ENCODE results near the gene UBXN7.
"Not testable (repeated sequence)": the region's sequence is repeated elsewhere in the genome, so short reads cannot be mapped to it uniquely, and the experiment has no call there.

Gene UBXN7

DNA sequence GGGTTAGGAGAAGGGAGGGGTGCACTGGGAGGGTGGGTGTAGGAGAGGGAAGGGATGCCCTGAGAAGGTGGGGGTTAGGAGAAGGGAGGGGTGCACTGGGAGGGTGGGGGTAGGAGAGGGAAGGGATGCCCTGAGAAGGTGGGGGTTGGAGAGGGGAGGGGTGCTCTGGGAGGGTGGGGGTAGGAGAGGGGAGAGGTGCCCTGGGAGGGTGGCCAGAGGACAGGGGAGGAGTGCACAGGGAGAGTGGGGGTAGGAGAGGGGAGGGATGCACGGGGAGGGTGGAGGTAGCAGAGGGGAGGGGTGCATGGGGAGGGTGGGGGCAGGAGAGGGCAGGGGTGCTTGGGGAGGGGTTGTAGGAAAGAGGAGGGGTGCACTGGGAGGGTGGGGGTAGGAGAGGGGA, 97.2 kb downstream of the UBXN7 start:
- Mint-ChIP-seq H3K27me3 (peaks cover 29% of the 10 kb centered on the region), H3K9me3 (no peaks in the 10 kb centered on the region), H3K36me3 (no peaks in the 10 kb centered on the region), H3K27ac (no peak overlapping the region), H3K4me3 (no peak overlapping the region), H3K4me1 (no peaks in the 10 kb centered on the region)
- CTCF ChIA-PET = no interaction called here
- DNase-seq = no peak

DNA sequence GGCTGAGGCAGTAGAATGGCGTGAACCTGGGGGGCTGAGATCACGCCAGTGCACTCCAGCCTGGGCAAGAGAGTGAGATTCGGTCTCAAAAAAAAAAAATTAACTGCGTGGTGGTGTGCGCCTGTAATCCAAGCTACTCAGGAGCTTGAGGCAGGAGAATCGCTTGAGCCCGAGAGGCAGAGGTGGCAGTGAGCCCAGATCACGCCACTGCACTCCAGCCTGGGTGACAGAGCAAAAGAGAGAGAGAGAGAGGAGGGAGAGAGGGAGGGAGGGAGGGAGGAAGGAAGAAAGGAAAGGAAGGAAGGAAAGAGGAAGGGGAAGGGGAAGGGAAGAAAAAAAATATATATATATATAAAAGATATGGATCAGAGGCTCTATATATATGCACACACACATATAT, 100.1 kb downstream of the UBXN7 start:
- Mint-ChIP-seq H3K9me3 (no peaks in the 10 kb centered on the region), H3K27ac (no peak overlapping the region), H3K27me3 (peaks cover 29% of the 10 kb centered on the region), H3K36me3 (no peaks in the 10 kb centered on the region), H3K4me1 (no peaks in the 10 kb centered on the region), H3K4me3 (no peak overlapping the region)
- no peak for DNase-seq
- CTCF ChIA-PET = no interaction called here

DNA sequence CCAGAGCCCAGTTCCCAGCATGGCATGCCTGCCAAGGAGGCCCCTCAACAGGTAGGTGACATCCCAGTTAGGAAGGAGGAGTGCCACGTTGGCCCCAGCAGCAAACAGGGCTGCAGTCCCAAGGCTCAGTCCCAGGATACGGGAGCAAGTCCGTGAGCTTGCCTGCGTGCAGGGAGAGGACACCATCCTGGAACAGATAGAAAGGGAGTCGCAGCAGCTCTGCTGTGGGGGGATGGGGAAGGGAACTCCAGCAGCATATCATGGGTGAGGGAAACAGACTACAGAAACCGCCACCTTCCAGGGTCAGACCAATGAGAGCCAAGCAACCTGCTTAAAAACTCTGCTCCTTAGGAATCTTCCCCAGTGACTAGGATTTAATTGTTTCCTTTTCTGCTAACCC, 104.8 kb downstream of the UBXN7 start:
- CTCF ChIA-PET = no interaction called here

DNA sequence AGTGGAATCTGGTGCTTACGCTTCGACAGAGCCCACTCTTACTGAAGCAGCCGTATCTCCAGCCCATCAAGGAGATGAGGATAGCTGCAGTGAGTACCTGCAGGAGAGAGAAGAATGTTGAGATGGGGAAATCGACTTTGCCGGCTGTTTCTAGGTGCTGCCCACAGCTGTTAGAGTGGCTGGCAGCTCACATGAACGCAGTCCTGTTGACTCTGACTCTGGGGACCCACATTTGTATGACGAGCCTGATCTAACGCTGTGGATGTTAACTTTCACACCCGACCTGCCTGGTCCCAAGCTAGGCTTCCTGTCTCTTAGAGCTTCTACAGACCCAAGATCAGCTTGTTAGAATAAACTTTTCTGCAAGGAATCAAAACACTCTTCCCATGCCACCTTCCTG, 105.3 kb downstream of the UBXN7 start:
- Mint-ChIP-seq H3K36me3 (no peaks in the 10 kb centered on the region), H3K4me1 (no peaks in the 10 kb centered on the region), H3K27ac (peak overlapping the region; percentile 20), H3K27me3 (peaks cover 36% of the 10 kb centered on the region), H3K9me3 (no peaks in the 10 kb centered on the region), H3K4me3 (no peak overlapping the region)
- CTCF ChIA-PET = no interaction called here
- DNase-seq = no peak

More for the DNA sequence above, 104.8 kb downstream of the UBXN7 start:
- Mint-ChIP-seq H3K4me3 (no peak overlapping the region), H3K36me3 (no peaks in the 10 kb centered on the region), H3K27ac (peak overlapping the region; percentile 20), H3K4me1 (no peaks in the 10 kb centered on the region), H3K27me3 (peaks cover 36% of the 10 kb centered on the region), H3K9me3 (no peaks in the 10 kb centered on the region)
- no peak for DNase-seq

DNA sequence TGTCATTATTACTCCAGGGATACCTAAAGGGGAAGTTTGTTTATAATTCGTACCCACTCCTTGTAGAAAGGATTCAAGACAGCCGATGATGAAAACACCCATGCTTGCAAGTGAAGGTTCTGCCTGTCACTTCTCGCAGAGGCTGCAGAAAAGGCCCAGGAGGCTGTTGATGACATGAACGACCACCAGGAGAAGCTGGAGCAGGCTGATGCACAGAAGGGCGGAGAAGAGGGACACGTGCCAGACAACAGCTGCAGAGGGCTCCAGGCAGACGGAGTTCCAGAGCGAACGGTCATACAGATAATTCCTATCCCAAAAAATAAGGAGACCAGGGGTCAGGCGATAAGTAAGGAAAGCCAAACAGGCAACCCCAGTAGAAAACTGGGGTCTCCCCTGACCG, 108.5 kb downstream of the UBXN7 start:
- DNase-seq = no peak
- peaks cover 14% of the 10 kb centered on the region for H3K4me1 Mint-ChIP-seq
- H3K27ac Mint-ChIP-seq = no peak overlapping the region

DNA sequence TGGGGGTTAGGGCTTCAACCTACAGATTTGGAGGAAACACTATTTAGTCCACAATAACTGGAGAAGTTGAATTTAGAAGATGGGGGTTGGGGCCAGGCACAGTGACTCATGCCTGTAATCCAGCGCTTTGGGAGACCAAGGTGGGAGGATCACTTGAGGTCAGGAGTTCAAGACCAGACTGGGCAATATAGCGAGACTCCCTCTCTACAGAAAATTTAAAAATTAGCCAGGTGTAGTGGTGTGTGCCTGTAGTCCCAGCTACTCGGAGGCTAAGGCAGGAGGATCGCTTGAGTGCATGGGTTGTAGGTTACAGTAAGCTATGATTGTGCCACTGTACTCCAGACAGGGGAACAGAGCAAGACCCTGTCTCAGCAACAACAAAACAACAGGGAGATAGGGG, 109.2 kb downstream of the UBXN7 start:
- CTCF ChIA-PET = no interaction called here
- no peaks in the 10 kb centered on the region for H3K9me3 Mint-ChIP-seq
- peaks cover 24% of the 10 kb centered on the region for H3K27me3 Mint-ChIP-seq
- H3K27ac Mint-ChIP-seq = no peak overlapping the region
- peaks cover 14% of the 10 kb centered on the region for H3K4me1 Mint-ChIP-seq
- no peak overlapping the region for H3K4me3 Mint-ChIP-seq
- no peak for DNase-seq
- H3K36me3 Mint-ChIP-seq = peaks cover under 1% of the 10 kb centered on the region

More for the DNA sequence above, 108.5 kb downstream of the UBXN7 start:
- H3K36me3 Mint-ChIP-seq = no peaks in the 10 kb centered on the region
- H3K27me3 Mint-ChIP-seq = peaks cover 25% of the 10 kb centered on the region
- no peaks in the 10 kb centered on the region for H3K9me3 Mint-ChIP-seq
- no peak overlapping the region for H3K4me3 Mint-ChIP-seq
- CTCF ChIA-PET = interaction anchor here (1.4 kb wide), 1 partner anchor 70 kb away, joined by 3 read pairs; no protein-coding TSS in a partner anchor

DNA sequence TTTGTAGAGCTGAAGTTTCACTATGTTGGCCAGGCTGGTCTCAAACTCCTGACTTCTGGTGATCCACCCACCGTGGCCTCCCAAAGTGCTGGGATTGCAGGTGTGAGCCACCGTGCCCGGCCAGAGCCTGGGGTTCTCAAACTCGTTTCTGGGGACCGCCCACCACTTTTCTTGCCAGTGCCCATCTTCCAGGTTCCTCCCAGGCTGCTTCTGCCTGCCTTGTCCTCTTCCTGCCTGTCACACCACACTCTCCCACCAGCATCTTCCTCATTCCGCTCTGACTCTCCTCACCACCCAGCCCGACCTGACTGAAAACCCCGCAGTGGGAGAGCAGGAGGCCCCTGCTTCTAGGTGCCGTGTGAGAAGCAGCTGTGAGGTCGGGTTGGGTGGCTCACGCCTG, 111.1 kb downstream of the UBXN7 start:
- Mint-ChIP-seq H3K9me3 (no peaks in the 10 kb centered on the region), H3K36me3 (peaks cover 2% of the 10 kb centered on the region), H3K27ac (no peak overlapping the region), H3K27me3 (peaks cover 14% of the 10 kb centered on the region), H3K4me3 (no peak overlapping the region), H3K4me1 (peaks cover 22% of the 10 kb centered on the region)
- CTCF ChIA-PET = no interaction called here
- no peak for DNase-seq

DNA sequence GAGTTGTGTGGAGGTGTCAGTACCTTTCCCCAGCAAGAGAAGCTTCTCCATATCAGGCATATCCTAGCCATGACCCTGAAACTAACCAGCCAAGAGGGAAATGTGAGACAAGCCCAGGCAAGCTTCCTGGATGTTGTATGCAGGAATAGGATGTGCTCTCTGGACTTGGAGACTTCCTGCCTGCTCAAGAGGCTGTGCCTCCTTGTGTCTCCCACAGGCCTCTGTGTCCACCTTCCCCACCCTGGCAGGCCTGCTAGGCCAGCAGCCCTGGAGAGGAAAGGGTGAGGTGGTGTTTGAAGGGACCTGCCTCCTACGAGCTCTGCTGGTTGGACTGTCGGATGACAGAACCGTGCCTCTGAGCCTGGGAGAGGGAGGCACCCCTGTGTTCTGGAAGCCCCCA, 112.1 kb downstream of the UBXN7 start:
- Mint-ChIP-seq H3K36me3 (peaks cover 2% of the 10 kb centered on the region), H3K4me3 (no peak overlapping the region), H3K9me3 (no peaks in the 10 kb centered on the region), H3K4me1 (peaks cover 22% of the 10 kb centered on the region), H3K27ac (peak overlapping the region; percentile 79), H3K27me3 (peaks cover 14% of the 10 kb centered on the region)
- DNase-seq = no peak
- CTCF ChIA-PET = no interaction called here

DNA sequence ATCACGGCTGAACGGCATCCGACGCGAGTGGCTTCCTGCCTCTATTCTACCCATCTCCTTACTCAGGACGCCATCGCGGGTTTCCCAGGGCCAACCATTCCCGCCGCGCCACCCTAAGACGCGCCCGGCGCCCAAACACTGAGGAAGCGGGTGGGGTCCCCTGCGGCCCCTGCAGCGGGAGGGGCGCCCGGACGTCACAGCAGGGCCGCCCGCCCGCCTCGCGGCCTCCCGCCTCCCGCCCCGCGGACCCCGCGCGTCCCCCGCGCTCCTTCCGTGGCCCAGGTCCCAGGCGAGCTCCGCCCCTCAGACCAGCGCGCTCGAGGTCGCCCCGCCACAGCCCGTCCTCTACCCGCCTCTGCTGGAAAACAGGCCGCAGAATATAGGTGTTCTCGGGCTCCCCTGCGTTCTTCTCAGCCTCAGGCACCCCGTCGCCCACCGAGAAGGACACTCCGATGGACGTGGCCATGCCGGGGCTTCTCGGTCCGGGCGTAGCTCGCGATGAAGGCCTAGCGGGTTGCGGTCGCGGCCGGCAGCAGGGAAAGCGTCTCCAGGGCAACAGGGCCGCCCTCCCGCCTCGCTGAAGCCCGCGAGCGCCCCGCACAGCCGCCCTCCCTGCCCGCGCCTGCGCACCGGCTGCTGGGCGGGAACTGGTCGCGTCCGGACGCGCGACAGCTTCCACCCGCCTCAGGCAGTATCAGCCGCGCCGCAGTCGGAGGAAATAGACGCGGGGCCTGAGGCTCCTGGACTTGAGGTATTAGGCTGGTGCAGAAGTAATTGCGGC, 114.3 kb downstream of the UBXN7 start, which contains the start of gene DYNLT2B:
DYNLT2B (minus strand) TSS at position 554 of the 781 bp plus-strand sequence; CDS start at position 466, 88 bp downstream.
- Mint-ChIP-seq H3K4me1 (peaks cover 25% of the 10 kb centered on the region), H3K4me3 (peak within 1 kb of the TSS; percentile 92), H3K36me3 (peaks cover 11% of the 10 kb centered on the region), H3K9me3 (no peaks in the 10 kb centered on the region), H3K27ac (peak within 1 kb of the TSS; percentile 97), H3K27me3 (no peaks in the 10 kb centered on the region)
- CTCF ChIA-PET = interaction anchor here (0.5 to 1.0 kb wide), 6 partner anchors 24 to 736 kb away, joined by 3 to 4 read pairs (median 3); no protein-coding TSS in a partner anchor
- DNase-seq = peak; percentile 91

DNA sequence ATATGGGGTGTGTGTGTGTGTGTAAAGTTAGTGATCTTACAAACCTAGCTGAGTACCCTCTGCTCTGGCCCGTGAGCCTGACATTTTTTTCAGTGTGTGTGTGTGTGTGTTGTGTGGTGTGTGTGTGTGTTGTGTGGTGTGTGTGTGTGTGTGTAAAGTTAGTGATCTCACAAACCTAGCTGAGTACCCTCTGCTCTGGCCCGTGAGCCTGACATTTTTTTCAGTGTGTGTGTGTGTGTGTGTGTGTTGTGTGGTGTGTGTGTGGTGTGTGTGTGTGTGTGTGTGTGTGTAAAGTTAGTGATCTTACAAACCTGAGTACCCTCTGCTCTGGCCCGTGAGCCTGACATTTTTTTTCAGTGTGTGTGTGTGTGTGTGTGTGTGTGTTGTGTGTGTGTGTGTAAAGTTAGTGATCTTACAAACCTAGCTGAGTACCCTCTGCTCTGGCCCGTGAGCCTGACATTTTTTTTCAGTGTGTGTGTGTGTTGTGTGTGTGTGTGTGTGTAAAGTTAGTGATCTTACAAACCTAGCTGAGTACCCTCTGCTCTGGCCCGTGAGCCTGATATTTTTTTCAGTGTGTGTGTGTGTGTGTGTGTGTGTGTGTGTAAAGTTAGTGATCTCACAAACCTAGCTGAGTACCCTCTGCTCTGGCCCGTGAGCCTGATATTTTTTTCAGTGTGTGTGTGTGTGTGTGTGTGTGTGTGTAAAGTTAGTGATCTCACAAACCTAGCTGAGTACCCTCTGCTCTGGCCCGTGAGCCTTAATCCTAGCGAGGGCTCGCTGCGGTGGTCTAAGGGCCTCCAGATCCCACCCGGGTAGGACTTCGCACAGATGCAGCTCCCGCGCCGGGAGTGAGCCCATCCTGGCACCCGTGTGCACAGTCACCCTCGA, 115.2 kb downstream of the UBXN7 start:
- H3K36me3 Mint-ChIP-seq = peaks cover 11% of the 10 kb centered on the region
- not testable (repeated sequence) for DNase-seq
- CTCF ChIA-PET = interaction anchor here (0.6 to 1.0 kb wide), 3 partner anchors 23 to 147 kb away, joined by 3 read pairs; no protein-coding TSS in a partner anchor

DNA sequence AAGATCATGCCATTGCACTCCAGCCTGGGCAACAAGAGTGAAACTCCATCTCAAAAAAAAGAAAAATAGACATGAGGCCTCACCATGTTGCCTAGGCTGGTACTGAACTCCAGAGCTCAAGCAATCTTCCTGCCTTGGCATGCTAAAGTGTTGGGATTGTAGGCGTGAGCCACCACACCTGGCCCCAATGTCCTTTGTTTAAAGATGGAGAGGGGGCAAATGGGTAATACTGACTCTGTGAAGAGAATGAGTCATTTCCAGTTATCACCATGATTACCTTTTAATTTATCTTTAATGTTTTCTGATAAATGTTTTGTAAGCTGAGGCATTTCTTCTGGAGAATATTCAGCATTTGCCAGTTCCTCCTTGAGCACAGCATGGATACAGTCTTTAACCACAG, 116.4 kb downstream of the UBXN7 start:
- H3K27ac Mint-ChIP-seq = no peak overlapping the region
- peaks cover 20% of the 10 kb centered on the region for H3K4me1 Mint-ChIP-seq
- CTCF ChIA-PET = no interaction called here
- no peaks in the 10 kb centered on the region for H3K9me3 Mint-ChIP-seq
- no peaks in the 10 kb centered on the region for H3K27me3 Mint-ChIP-seq
- no peak for DNase-seq
- H3K36me3 Mint-ChIP-seq = peaks cover 12% of the 10 kb centered on the region
- no peak overlapping the region for H3K4me3 Mint-ChIP-seq

More for the DNA sequence above, 115.2 kb downstream of the UBXN7 start:
- peaks cover 25% of the 10 kb centered on the region for H3K4me1 Mint-ChIP-seq
- not testable (repeated sequence) for H3K9me3 Mint-ChIP-seq, H3K27me3 Mint-ChIP-seq
- peak overlapping the region; percentile 97 for H3K27ac Mint-ChIP-seq
- peak overlapping the region; percentile 92 for H3K4me3 Mint-ChIP-seq

DNA sequence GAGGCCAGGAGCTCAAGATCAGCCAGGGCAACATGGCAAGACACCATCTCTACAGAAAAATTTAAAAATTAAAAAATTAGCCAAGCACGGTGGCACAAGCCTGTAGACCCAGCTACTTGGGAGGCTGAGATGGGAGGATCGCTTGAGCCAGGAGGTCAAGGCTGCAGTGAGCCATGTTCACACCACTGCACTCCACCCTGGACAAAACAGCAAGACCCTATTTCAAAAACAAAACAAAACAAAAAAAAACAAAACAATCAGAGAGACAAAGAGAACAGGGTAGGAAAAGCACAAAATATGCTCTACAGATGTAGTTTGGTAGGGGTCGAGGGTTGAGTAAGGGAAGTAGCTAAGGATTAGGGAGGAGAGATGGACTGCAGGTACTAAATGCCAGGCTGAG, 117.6 kb downstream of the UBXN7 start:
- Mint-ChIP-seq H3K4me3 (peak overlapping the region; percentile 46), H3K27ac (peak overlapping the region; percentile 81), H3K36me3 (peaks cover 12% of the 10 kb centered on the region), H3K27me3 (no peaks in the 10 kb centered on the region), H3K9me3 (no peaks in the 10 kb centered on the region), H3K4me1 (peaks cover 19% of the 10 kb centered on the region)
- CTCF ChIA-PET = no interaction called here
- no peak for DNase-seq

DNA sequence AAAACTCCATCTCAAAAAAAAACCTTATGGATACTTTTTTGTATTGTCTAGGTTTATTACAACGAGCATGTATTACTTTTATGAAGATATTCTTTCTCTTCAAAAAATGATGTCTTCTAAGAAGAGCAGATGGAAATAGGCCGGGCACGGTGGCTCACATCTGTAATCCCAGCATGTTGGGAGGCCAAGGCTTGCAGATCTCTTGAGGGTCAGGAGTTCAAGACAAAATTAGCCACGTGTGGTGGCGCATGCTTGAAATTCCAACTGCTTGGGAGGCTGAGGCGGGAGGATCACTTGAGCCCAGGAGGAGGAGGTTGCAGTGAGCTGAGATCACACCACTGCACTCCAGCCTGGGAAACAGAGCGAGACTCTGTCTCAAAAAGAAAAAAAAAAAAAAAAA, 118.1 kb downstream of the UBXN7 start:
- H3K4me1 Mint-ChIP-seq = peaks cover 14% of the 10 kb centered on the region
- H3K9me3 Mint-ChIP-seq, DNase-seq, H3K27ac Mint-ChIP-seq, H3K27me3 Mint-ChIP-seq, H3K4me3 Mint-ChIP-seq, CTCF ChIA-PET: not testable (repeated sequence)
- peaks cover 12% of the 10 kb centered on the region for H3K36me3 Mint-ChIP-seq

DNA sequence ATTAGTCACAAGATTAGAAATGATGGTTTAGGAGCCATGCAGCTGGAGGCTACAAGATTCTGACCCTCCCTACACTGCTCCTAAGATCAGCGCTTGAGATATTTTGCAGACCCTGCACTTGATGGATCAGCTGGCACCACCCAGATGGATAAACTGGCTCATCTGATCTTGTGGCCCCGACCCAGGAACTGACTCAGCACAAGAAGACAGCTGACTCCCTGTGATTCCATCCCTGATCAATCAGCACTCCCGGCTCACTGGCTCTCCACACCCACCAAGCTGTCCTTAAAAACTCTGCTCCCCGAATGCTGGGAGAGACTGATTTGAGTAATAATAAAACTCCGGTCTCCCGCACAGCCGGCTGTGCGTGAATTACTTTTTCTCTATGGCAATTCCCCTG, 129.3 kb downstream of the UBXN7 start:
- H3K4me3 Mint-ChIP-seq, H3K4me1 Mint-ChIP-seq, H3K27ac Mint-ChIP-seq, H3K9me3 Mint-ChIP-seq, H3K27me3 Mint-ChIP-seq, DNase-seq: not testable (repeated sequence)
- H3K36me3 Mint-ChIP-seq = peaks cover 19% of the 10 kb centered on the region
- CTCF ChIA-PET = interaction anchor here (1.3 kb wide), 1 partner anchor 9 kb away, joined by 4 read pairs; no protein-coding TSS in a partner anchor

Measured in activated naive CD4-positive, alpha-beta T cell treated with anti-CD3 and anti-CD28 coated beads, Interleukin-2, amount 10 ng/mL, durations not matched to agents 7 days and 5 days (primary cell).